MG63 (cell line): Measurements from ENCODE around the gene KIFC3. TPM values are rescaled to one million over a fixed set of nuclear protein-coding genes. Genes with fewer than 3 reads are reported as not detected.
"Not testable (repeated sequence)": the region's sequence is repeated elsewhere in the genome, so short reads cannot be mapped to it uniquely, and the experiment has no call there.

ENCODE experiments used
- DNase-seq: peaks from one replicate; pipeline ENCODE4 v3.0.0-alpha.2; 2020
- H3K27me3 ChIP-seq: fragments of 250-450 bp; sonication (Bioruptor Pico); 2 replicates; pipeline ENCODE4 v1.5.1; 2020; ENCODE audit warnings: mild to moderate bottlenecking, moderate library complexity
- H3K36me3 ChIP-seq: fragments of 250-450 bp; sonication (Bioruptor Pico); 2 replicates; pipeline ENCODE4 v1.5.1; 2020; ENCODE audit warnings: mild to moderate bottlenecking, moderate library complexity
- H3K4me3 ChIP-seq: fragments of 250-450 bp; sonication (Bioruptor Pico); 2 replicates; pipeline ENCODE4 v1.5.1; 2020; ENCODE audit warnings: mild to moderate bottlenecking, moderate library complexity
- H3K9me3 ChIP-seq: fragments of 250-450 bp; sonication (Bioruptor Pico); 2 replicates; pipeline ENCODE4 v1.5.1; 2020; ENCODE audit warnings: mild to moderate bottlenecking, moderate library complexity
- total RNA-seq: library from RNA; depleted of rRNA; stranded (reverse); fragments of >200 nt; shearing (Covaris generic); gene quantifications from 2 replicates; pipeline ENCODE4 v1.2.3, GENCODE V29; 2014; ENCODE audit warnings: low replicate concordance

The KIFC3 gene
- total RNA-seq, 1 experiment from 2014 or later = 322 TPM

- H3K36me3 ChIP-seq = peaks cover under 1% of the 10 kb centered on the region
- H3K9me3 ChIP-seq = peaks cover 2% of the 10 kb centered on the region; the same call in 1 of the 2 replicates
- DNase-seq = no peak
- no peak overlapping the region for H3K4me3 ChIP-seq
- no peaks in the 10 kb centered on the region for H3K27me3 ChIP-seq
Observed at GRCh38 chr16:57732037-57732436, 70.3 kb downstream of the KIFC3 start.

- Histone ChIP-seq H3K36me3 (no peaks in the 10 kb centered on the region; the same call in 1 of the 2 replicates), H3K4me3 (no peak overlapping the region), H3K27me3 (no peaks in the 10 kb centered on the region), H3K9me3 (peaks cover 2% of the 10 kb centered on the region; the same call in 1 of the 2 replicates)
- no peak for DNase-seq
Observed at GRCh38 chr16:57730771-57731730, 71.2 kb downstream of the KIFC3 start.

- DNase-seq, H3K27me3 ChIP-seq, H3K4me3 ChIP-seq, H3K9me3 ChIP-seq, H3K36me3 ChIP-seq: not testable (repeated sequence)
Observed at GRCh38 chr16:57729852-57730251, 72.4 kb downstream of the KIFC3 start.

- Histone ChIP-seq H3K27me3 (no peaks in the 10 kb centered on the region), H3K36me3 (no peaks in the 10 kb centered on the region), H3K9me3 (peaks cover 2% of the 10 kb centered on the region; the same call in 1 of the 2 replicates), H3K4me3 (no peak overlapping the region)
- no peak for DNase-seq
Observed at GRCh38 chr16:57729182-57729484, 73.2 kb downstream of the KIFC3 start.

- Histone ChIP-seq H3K27me3 (no peaks in the 10 kb centered on the region), H3K36me3 (no peaks in the 10 kb centered on the region), H3K9me3 (peaks cover 2% of the 10 kb centered on the region; the same call in 1 of the 2 replicates), H3K4me3 (no peak overlapping the region)
- no peak for DNase-seq
Observed at GRCh38 chr16:57728336-57729181, 73.7 kb downstream of the KIFC3 start.

GRCh38 chr16:57727610-57728009, 74.7 kb downstream of the KIFC3 start:
- no peak for DNase-seq
- Histone ChIP-seq H3K36me3 (no peaks in the 10 kb centered on the region), H3K27me3 (no peaks in the 10 kb centered on the region), H3K4me3 (no peak overlapping the region), H3K9me3 (peaks cover 2% of the 10 kb centered on the region; the same call in 1 of the 2 replicates)

- DNase-seq = no peak
- Histone ChIP-seq H3K27me3 (no peaks in the 10 kb centered on the region), H3K36me3 (no peaks in the 10 kb centered on the region), H3K4me3 (no peak overlapping the region), H3K9me3 (no peaks in the 10 kb centered on the region)
Observed at GRCh38 chr16:57726433-57726947, 75.8 kb downstream of the KIFC3 start.

- Histone ChIP-seq H3K27me3 (no peaks in the 10 kb centered on the region), H3K4me3 (no peak overlapping the region), H3K36me3 (no peaks in the 10 kb centered on the region), H3K9me3 (no peaks in the 10 kb centered on the region)
- DNase-seq = no peak
Observed at GRCh38 chr16:57725976-57726375, 76.3 kb downstream of the KIFC3 start.

- Histone ChIP-seq H3K9me3 (no peaks in the 10 kb centered on the region), H3K27me3 (no peaks in the 10 kb centered on the region), H3K4me3 (no peak overlapping the region), H3K36me3 (no peaks in the 10 kb centered on the region)
- no peak for DNase-seq
Observed at GRCh38 chr16:57725554-57725953, 76.7 kb downstream of the KIFC3 start.

GRCh38 chr16:57725151-57725550, 77.1 kb downstream of the KIFC3 start:
- H3K4me3 ChIP-seq = no peak overlapping the region
- DNase-seq = no peak
- H3K9me3 ChIP-seq = no peaks in the 10 kb centered on the region
- H3K27me3 ChIP-seq = no peaks in the 10 kb centered on the region
- H3K36me3 ChIP-seq = no peaks in the 10 kb centered on the region

- H3K27me3 ChIP-seq = no peaks in the 10 kb centered on the region
- no peaks in the 10 kb centered on the region for H3K9me3 ChIP-seq
- no peaks in the 10 kb centered on the region for H3K36me3 ChIP-seq
- no peak for DNase-seq
- H3K4me3 ChIP-seq = no peak overlapping the region
Observed at GRCh38 chr16:57724531-57724930, 77.8 kb downstream of the KIFC3 start.

GRCh38 chr16:57723170-57723569, 79.1 kb downstream of the KIFC3 start:
- Histone ChIP-seq H3K36me3 (no peaks in the 10 kb centered on the region), H3K4me3 (no peak overlapping the region), H3K27me3 (no peaks in the 10 kb centered on the region), H3K9me3 (no peaks in the 10 kb centered on the region)
- peak; percentile 30 for DNase-seq

GRCh38 chr16:57722651-57723050, 79.6 kb downstream of the KIFC3 start:
- H3K36me3 ChIP-seq = no peaks in the 10 kb centered on the region
- no peak for DNase-seq

GRCh38 chr16:57722210-57722499, 80.1 kb downstream of the KIFC3 start:
- Histone ChIP-seq H3K27me3 (no peaks in the 10 kb centered on the region), H3K4me3 (no peak overlapping the region), H3K36me3 (no peaks in the 10 kb centered on the region), H3K9me3 (no peaks in the 10 kb centered on the region)
- DNase-seq = no peak

More at GRCh38 chr16:57722651-57723050, 79.6 kb downstream of the KIFC3 start:
- Histone ChIP-seq H3K27me3 (no peaks in the 10 kb centered on the region), H3K9me3 (no peaks in the 10 kb centered on the region), H3K4me3 (no peak overlapping the region)

- Histone ChIP-seq H3K4me3 (no peak overlapping the region), H3K36me3 (no peaks in the 10 kb centered on the region), H3K27me3 (no peaks in the 10 kb centered on the region), H3K9me3 (no peaks in the 10 kb centered on the region)
- DNase-seq = no peak
Observed at GRCh38 chr16:57721356-57722209, 80.7 kb downstream of the KIFC3 start.

- DNase-seq = peak; percentile 67
- Histone ChIP-seq H3K27me3 (peaks cover 5% of the 10 kb centered on the region), H3K4me3 (no peak overlapping the region), H3K9me3 (no peaks in the 10 kb centered on the region), H3K36me3 (no peaks in the 10 kb centered on the region)
Observed at GRCh38 chr16:57720142-57720575, 82.1 kb downstream of the KIFC3 start.
